K562 (cell line): ENCODE results near the gene PIK3R6.

Experiments
- EP300 ChIP-seq: IDR thresholded peaks from 2 replicates; pipeline ENCODE4 v1.6.1; 2012; ENCODE audit warnings: low read length, improper control_type of control experiment
- EZH2 ChIP-seq: IDR thresholded peaks from 2 replicates; pipeline ENCODE4 v1.6.1; 2012; ENCODE audit warnings: low read depth, mild to moderate bottlenecking, inconsistent platforms, low read length, borderline replicate concordance
- NFXL1 ChIP-seq: fragments of 450-650 bp; formaldehyde crosslinking; IDR thresholded peaks from 2 replicates; pipeline ENCODE4 v1.4.0; 2021; ENCODE audit warnings: mild to moderate bottlenecking
- RCOR1 ChIP-seq, 2 experiments: IDR thresholded peaks; 2 replicates each; pipeline ENCODE4 v1.6.1; 2012; ENCODE audit warnings: low read depth in 2 of 2, low read length in 2 of 2, borderline replicate concordance in 1 of 2, improper control_type of control experiment in 1 of 2
- TF ChIP-seq, protein P1 (sequence below), 3 experiments: IDR thresholded peaks in 2 of 3; conservative IDR thresholded peaks in 1 of 3; 2 replicates each; pipeline ENCODE4 v1.5.1; 2011 to 2012; ENCODE audit warnings: low read length in 3 of 3, mild to moderate bottlenecking in 3 of 3, control low read depth in 2 of 3, improper control_type of control experiment in 1 of 3, inconsistent platforms in 1 of 3, low read depth in 1 of 3, mixed read lengths in 1 of 3, moderate library complexity in 1 of 3; ENCODE audit not compliant: insufficient read depth in 2 of 3
- TF ChIP-seq, protein P2 (sequence below): fragments of 450-650 bp; formaldehyde crosslinking; conservative IDR thresholded peaks from 2 replicates; pipeline ENCODE4 v1.4.0; 2022; ENCODE audit warnings: mild to moderate bottlenecking, missing genetic modification characterization

DNA sequence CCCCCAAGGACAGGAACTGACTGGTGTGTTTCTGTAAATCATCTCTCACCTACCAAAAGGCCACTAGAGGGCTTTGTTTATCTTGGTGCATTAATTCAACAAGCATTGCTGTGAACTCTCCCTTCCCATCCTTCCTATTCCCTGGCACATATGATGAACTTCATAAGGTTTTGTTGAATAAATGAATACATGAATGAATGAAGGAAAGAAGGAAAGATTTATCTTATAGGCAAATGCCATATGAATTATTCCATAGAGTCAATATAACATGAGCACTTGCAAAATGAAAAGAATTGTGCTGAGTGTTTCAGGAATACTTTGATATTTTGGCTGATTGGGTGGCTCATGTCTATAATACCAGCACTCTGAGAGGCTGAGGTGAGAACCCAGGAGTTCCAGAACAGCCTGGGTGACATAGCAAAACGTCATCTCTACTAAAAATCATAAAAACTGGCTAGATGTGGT lies 113.5 kb downstream of the PIK3R6 start:
- TF ChIP-seq, protein P1, sequence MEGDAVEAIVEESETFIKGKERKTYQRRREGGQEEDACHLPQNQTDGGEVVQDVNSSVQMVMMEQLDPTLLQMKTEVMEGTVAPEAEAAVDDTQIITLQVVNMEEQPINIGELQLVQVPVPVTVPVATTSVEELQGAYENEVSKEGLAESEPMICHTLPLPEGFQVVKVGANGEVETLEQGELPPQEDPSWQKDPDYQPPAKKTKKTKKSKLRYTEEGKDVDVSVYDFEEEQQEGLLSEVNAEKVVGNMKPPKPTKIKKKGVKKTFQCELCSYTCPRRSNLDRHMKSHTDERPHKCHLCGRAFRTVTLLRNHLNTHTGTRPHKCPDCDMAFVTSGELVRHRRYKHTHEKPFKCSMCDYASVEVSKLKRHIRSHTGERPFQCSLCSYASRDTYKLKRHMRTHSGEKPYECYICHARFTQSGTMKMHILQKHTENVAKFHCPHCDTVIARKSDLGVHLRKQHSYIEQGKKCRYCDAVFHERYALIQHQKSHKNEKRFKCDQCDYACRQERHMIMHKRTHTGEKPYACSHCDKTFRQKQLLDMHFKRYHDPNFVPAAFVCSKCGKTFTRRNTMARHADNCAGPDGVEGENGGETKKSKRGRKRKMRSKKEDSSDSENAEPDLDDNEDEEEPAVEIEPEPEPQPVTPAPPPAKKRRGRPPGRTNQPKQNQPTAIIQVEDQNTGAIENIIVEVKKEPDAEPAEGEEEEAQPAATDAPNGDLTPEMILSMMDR (IDR thresholded peaks at IDR 0.05 in 2 of 3, conservative IDR thresholded peaks at IDR 0.05 in 1 of 3; ENCODE audit: insufficient read depth in 2 of 3, low read depth in 1 of 3, low read length in 3 of 3): peak; percentile 15 to 39 (median 34); a peak in 4 of 6 replicates
- TF ChIP-seq RCOR1 (IDR thresholded peaks at IDR 0.05; ENCODE audit: borderline replicate concordance in 1 of 2, low read depth in 2 of 2, low read length in 2 of 2) (no peak), NFXL1 (CRISPR knock-in tag) (no peak), EZH2 (no peak), EP300 (no peak)
- TF ChIP-seq, protein P2, sequence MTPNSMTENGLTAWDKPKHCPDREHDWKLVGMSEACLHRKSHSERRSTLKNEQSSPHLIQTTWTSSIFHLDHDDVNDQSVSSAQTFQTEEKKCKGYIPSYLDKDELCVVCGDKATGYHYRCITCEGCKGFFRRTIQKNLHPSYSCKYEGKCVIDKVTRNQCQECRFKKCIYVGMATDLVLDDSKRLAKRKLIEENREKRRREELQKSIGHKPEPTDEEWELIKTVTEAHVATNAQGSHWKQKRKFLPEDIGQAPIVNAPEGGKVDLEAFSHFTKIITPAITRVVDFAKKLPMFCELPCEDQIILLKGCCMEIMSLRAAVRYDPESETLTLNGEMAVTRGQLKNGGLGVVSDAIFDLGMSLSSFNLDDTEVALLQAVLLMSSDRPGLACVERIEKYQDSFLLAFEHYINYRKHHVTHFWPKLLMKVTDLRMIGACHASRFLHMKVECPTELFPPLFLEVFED (CRISPR knock-in tag): no peak
